Parathyroid adenoma (tissue), 2 donors: Measurements from ENCODE around the gene CHST12.

Experiments used
- H2AFZ ChIP-seq: fragments of 300-600 bp; sonication (generic); one replicate; pipeline ENCODE4 v1.7.0; 2017; ENCODE audit warnings: antibody characterized with exemption, mild to moderate bottlenecking
- H3K27ac ChIP-seq: fragments of 300-600 bp; sonication (generic); one replicate; pipeline ENCODE4 v1.7.0; 2017
- H3K27me3 ChIP-seq: fragments of 300-600 bp; sonication (generic); one replicate; pipeline ENCODE4 v1.7.0; 2017; ENCODE audit warnings: low read length; ENCODE audit not compliant: control insufficient read depth, insufficient read depth
- H3K36me3 ChIP-seq: fragments of 300-600 bp; sonication (generic); one replicate; pipeline ENCODE4 v1.7.0; 2017; ENCODE audit warnings: low read length; ENCODE audit not compliant: control insufficient read depth, insufficient read depth
- H3K4me1 ChIP-seq: fragments of 300-600 bp; sonication (generic); one replicate; pipeline ENCODE4 v1.7.0; 2017; ENCODE audit warnings: control low read depth
- H3K4me2 ChIP-seq: fragments of 300-600 bp; sonication (generic); one replicate; pipeline ENCODE4 v1.7.0; 2017; ENCODE audit warnings: low read length
- H3K4me3 ChIP-seq: fragments of 300-600 bp; sonication (generic); one replicate; pipeline ENCODE4 v1.7.0; 2017; ENCODE audit warnings: low read depth, low read length
- H3K79me2 ChIP-seq: fragments of 300-600 bp; sonication (generic); one replicate; pipeline ENCODE4 v1.7.0; 2017; ENCODE audit warnings: control low read depth
- H3K9ac ChIP-seq: fragments of 300-600 bp; sonication (generic); one replicate; pipeline ENCODE4 v1.7.0; 2017; ENCODE audit warnings: mild to moderate bottlenecking
- H3K9me3 ChIP-seq: fragments of 300-600 bp; sonication (generic); one replicate; pipeline ENCODE4 v1.7.0; 2017; ENCODE audit warnings: low read length; ENCODE audit not compliant: control insufficient read depth
- CTCF ChIP-seq: fragments of 300-600 bp; sonication (generic); IDR thresholded peaks from one replicate; pipeline ENCODE4 v1.7.0; 2017; ENCODE audit warnings: antibody characterized with exemption, mild to moderate bottlenecking
- donor health status: primary hyperparathyroidism.

CHST12 gene

GRCh38 chr7:2470204-2471021 lies 67.0 kb downstream of the CHST12 start:
- Histone ChIP-seq H3K4me1 (peaks cover 7% of the 10 kb centered on the region), H3K27ac (no peak overlapping the region), H3K9ac (no peak overlapping the region), H3K36me3 (no peaks in the 10 kb centered on the region), H3K4me3 (no peak overlapping the region), H3K27me3 (no peaks in the 10 kb centered on the region), H3K79me2 (no peaks in the 10 kb centered on the region), H2AFZ (no peak overlapping the region), H3K9me3 (no peaks in the 10 kb centered on the region), H3K4me2 (no peak overlapping the region)
- TF ChIP-seq CTCF, result no peak

DNA sequence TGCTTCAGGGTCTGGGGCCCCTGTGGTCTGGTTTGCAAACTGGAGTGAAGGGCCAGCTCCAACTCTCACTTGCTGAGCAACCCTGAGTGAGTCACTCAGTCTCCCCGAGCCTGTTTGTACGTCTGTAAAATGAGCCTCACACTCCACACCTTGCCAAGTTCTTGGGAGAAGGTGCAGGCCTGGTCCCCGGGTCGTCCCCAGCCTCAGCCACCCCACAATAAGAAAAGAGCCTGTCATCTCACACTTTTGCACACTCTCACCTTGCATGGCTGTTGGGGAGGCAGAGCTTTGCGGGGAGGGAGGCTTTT lies 67.6 kb downstream of the CHST12 start:
- no peaks in the 10 kb centered on the region for H3K27me3 ChIP-seq
- no peak overlapping the region for H3K4me2 ChIP-seq
- H3K4me1 ChIP-seq, result peaks cover 7% of the 10 kb centered on the region
- H3K79me2 ChIP-seq, result no peaks in the 10 kb centered on the region
- H3K9me3 ChIP-seq, result no peaks in the 10 kb centered on the region
- TF ChIP-seq CTCF, result no peak
- no peak overlapping the region for H3K4me3 ChIP-seq
- H3K27ac ChIP-seq, result no peak overlapping the region
- H3K9ac ChIP-seq, result no peak overlapping the region
- no peaks in the 10 kb centered on the region for H3K36me3 ChIP-seq
- no peak overlapping the region for H2AFZ ChIP-seq

- no peak for TF ChIP-seq CTCF
- Histone ChIP-seq H3K4me3 (no peak overlapping the region), H3K36me3 (no peaks in the 10 kb centered on the region), H3K79me2 (no peaks in the 10 kb centered on the region), H3K27me3 (no peaks in the 10 kb centered on the region), H3K9ac (no peak overlapping the region), H3K27ac (no peak overlapping the region), H2AFZ (no peak overlapping the region), H3K4me1 (peaks cover 7% of the 10 kb centered on the region), H3K4me2 (no peak overlapping the region), H3K9me3 (no peaks in the 10 kb centered on the region)
Measured at GRCh38 chr7:2471396-2471795, 68.0 kb downstream of the CHST12 start.

GRCh38 chr7:2472739-2473138 lies 69.3 kb downstream of the CHST12 start:
- peaks cover 7% of the 10 kb centered on the region for H3K4me1 ChIP-seq
- no peak overlapping the region for H3K27ac ChIP-seq
- no peak overlapping the region for H3K4me3 ChIP-seq
- no peak overlapping the region for H3K9ac ChIP-seq
- peaks cover 3% of the 10 kb centered on the region for H3K27me3 ChIP-seq
- no peaks in the 10 kb centered on the region for H3K79me2 ChIP-seq
- H3K36me3 ChIP-seq, result no peaks in the 10 kb centered on the region
- H3K4me2 ChIP-seq, result no peak overlapping the region
- H2AFZ ChIP-seq, result no peak overlapping the region
- no peaks in the 10 kb centered on the region for H3K9me3 ChIP-seq
- TF ChIP-seq CTCF, result no peak
